Suprapubic skin (tissue), 4 donors: ENCODE results near the gene KCNG2.

ENCODE experiments used
- CTCF ChIP-seq, 2 donors: fragments of 200-600 bp in 1 of 2; fragments of 450-650 bp in 1 of 2; sonication (generic) in 1 of 2; IDR thresholded peaks; one replicate each; pipeline ENCODE4 v1.5.1; 2016 to 2019; ENCODE audit warnings: antibody characterized with exemption in 2 of 2, mild to moderate bottlenecking in 1 of 2, moderate library complexity in 1 of 2
- EP300 ChIP-seq: sonication (generic); formaldehyde crosslinking; IDR thresholded peaks from one replicate; pipeline ENCODE4 v1.6.1; 2017; ENCODE audit warnings: antibody characterized with exemption
- POLR2AphosphoS5 ChIP-seq, 3 donors: sonication (generic); formaldehyde crosslinking; IDR thresholded peaks; one replicate each; pipeline ENCODE4 v1.6.1; 2017; ENCODE audit warnings: antibody characterized with exemption in 3 of 3

GRCh38 chr18:79943608-79944125 is 145.9 kb downstream of the KCNG2 start:
- TF ChIP-seq CTCF (IDR thresholded peaks at IDR 0.05) (no peak), POLR2AphosphoS5 (IDR thresholded peaks at IDR 0.05) (no peak), EP300 (no peak)
